ENCODE measurements around the gene CDH24. TPM values are rescaled to one million over a fixed set of nuclear protein-coding genes. Genes with fewer than 3 reads are reported as not detected.
A peak's percentile ranks its signal among the peaks of the same experiment; 100 is the strongest.

Gene CDH24
- total and polyA plus RNA-seq, 2 of the 8 experiments (the other 6 are each of a cell fraction or from before 2014, with no cell fraction given), result 18.1 to 27.6 TPM

GRCh38 chr14:23017091-23017490 lies 40.2 kb downstream of the CDH24 start:
- Histone ChIP-seq H3K4ac (replicated peaks; ENCODE audit: insufficient read length, low read depth, low read length) (peak overlapping the region; percentile 53), H3K18ac (ENCODE audit: extremely low read depth, low read length) (no peak overlapping the region), H4K91ac (replicated peaks; ENCODE audit: insufficient read length, low read length) (no peak overlapping the region), H3K79me1 (ENCODE audit: low read depth, low read length) (no peaks in the 10 kb centered on the region), H3K4me2 (ENCODE audit: insufficient read depth in 1 of 2, low read depth in 2 of 2, low read length in 2 of 2) (no peak overlapping the region), H4K8ac (ENCODE audit: extremely low read depth, insufficient read depth, low read length) (no peak overlapping the region), H4K5ac (ENCODE audit: insufficient read length, low read depth, low read length) (no peak overlapping the region), H2BK20ac (ENCODE audit: low read length) (no peak overlapping the region), H3K79me2 (ENCODE audit: control insufficient read depth in 1 of 2, insufficient read depth in 2 of 2, low read length in 2 of 2) (no peaks in the 10 kb centered on the region), H2BK15ac (ENCODE audit: low read length) (no peak overlapping the region), H3K27me3 (replicated peaks in 1 of 4; ENCODE audit: control insufficient read depth in 3 of 4, extremely low read depth in 1 of 4, insufficient read depth in 3 of 4, low read length in 3 of 4) (no peaks in the 10 kb centered on the region), H2AK5ac (ENCODE audit: low read depth, low read length) (no peak overlapping the region), H2AFZ (ENCODE audit: low read length) (no peak overlapping the region), H2BK5ac (ENCODE audit: low read depth, low read length) (no peak overlapping the region), H3K23ac (ENCODE audit: insufficient read length) (no peak overlapping the region), H3K23me2 (ENCODE audit: low read depth, low read length) (no peaks in the 10 kb centered on the region; the same call in 1 of the 2 replicates), H3K56ac (replicated peaks; ENCODE audit: insufficient read length, low read depth, low read length) (no peak overlapping the region), H3K9me3 (ENCODE audit: insufficient read depth in 2 of 2, low read depth in 1 of 2, low read length in 1 of 2) (no peaks in the 10 kb centered on the region), H3K14ac (ENCODE audit: insufficient read length) (no peak overlapping the region), H3K9ac (replicated peaks in 1 of 4; ENCODE audit: extremely low read depth in 1 of 4, low read depth in 3 of 4, low read length in 3 of 4) (no peak overlapping the region), H4K20me1 (replicated peaks in 1 of 2; ENCODE audit: control insufficient read depth in 1 of 2, insufficient read depth in 2 of 2, low read length in 2 of 2) (no peaks in the 10 kb centered on the region), H2BK12ac (ENCODE audit: low read depth, low read length) (no peak overlapping the region), H3K4me3 (ENCODE audit: extremely low read depth in 1 of 4, insufficient read depth in 2 of 4, low read depth in 3 of 4, low read length in 4 of 4) (no peak overlapping the region), H3K36me3 (ENCODE audit: control insufficient read depth in 2 of 4, insufficient read depth in 4 of 4, low read length in 3 of 4) (no peaks in the 10 kb centered on the region), H3K27ac (ENCODE audit: low read depth, low read length) (no peak overlapping the region), H2BK120ac (replicated peaks; ENCODE audit: low read depth, low read length) (no peak overlapping the region), H3K4me1 (replicated peaks in 1 of 4; ENCODE audit: control insufficient read depth in 3 of 4, insufficient read depth in 4 of 4, low read length in 3 of 4) (no peaks in the 10 kb centered on the region)
- FAIRE-seq (no peak), DNase-seq (ENCODE audit: low read depth in 1 of 2, low spot score in 2 of 2) (no peak)
- 93% methylated on average over 5 of the region's 5 CpGs; no CpG with 5 or more reads in 1 of the 2 experiments for WGBS, 2 experiments (ENCODE audit: extremely low coverage in 1 of 2, insufficient coverage in 1 of 2, insufficient read length in 1 of 2, insufficient replicate concordance in 2 of 2, low coverage in 1 of 2, low lambda C conversion rate in 2 of 2, missing lambda C conversion rate in 1 of 2)
- POLR2A ChIA-PET (ENCODE audit: partially characterized antibody), result interaction anchor here (1.3 to 10.9 kb wide), 5 partner anchors 8 to 52 kb away, joined by 3 to 94 read pairs (median 4); partner anchors contain the start of gene PSMB5
- CTCF ChIA-PET (ENCODE audit: partially characterized antibody), result interaction anchor here (0.7 to 11.9 kb wide), 12 partner anchors 8 to 60 kb away, joined by 3 to 103 read pairs (median 4); partner anchors contain the start of gene AJUBA
- TF ChIP-seq TEAD4 (IDR thresholded peaks at IDR 0.05; ENCODE audit: low read depth, low read length) (no peak), SUZ12 (IDR thresholded peaks at IDR 0.05; ENCODE audit: low read length) (no peak), SIN3A (conservative IDR thresholded peaks at IDR 0.05 in 1 of 2, IDR thresholded peaks at IDR 0.05 in 1 of 2; ENCODE audit: low read depth in 1 of 2, low read length in 2 of 2) (no peak), JUND (IDR thresholded peaks at IDR 0.05; ENCODE audit: low read length) (no peak), TCF12 (IDR thresholded peaks at IDR 0.05; ENCODE audit: low read depth, low read length) (no peak), HDAC2 (IDR thresholded peaks at IDR 0.05; ENCODE audit: borderline replicate concordance in 1 of 2, low read depth in 2 of 2, low read length in 2 of 2) (no peak), ASH2L (IDR thresholded peaks at IDR 0.05; ENCODE audit: low read length) (no peak), RBBP5 (IDR thresholded peaks at IDR 0.05; ENCODE audit: borderline replicate concordance, low read depth, low read length) (no peak), CHD2 (IDR thresholded peaks at IDR 0.05; ENCODE audit: low read length) (no peak), GABPA (IDR thresholded peaks at IDR 0.05; ENCODE audit: borderline replicate concordance, insufficient read depth, low read length) (no peak), KDM1A (IDR thresholded peaks at IDR 0.05; ENCODE audit: borderline replicate concordance, low read length) (no peak), CEBPB (IDR thresholded peaks at IDR 0.05; ENCODE audit: low read depth, low read length) (no peak)
- TF ChIP-seq, protein P1, sequence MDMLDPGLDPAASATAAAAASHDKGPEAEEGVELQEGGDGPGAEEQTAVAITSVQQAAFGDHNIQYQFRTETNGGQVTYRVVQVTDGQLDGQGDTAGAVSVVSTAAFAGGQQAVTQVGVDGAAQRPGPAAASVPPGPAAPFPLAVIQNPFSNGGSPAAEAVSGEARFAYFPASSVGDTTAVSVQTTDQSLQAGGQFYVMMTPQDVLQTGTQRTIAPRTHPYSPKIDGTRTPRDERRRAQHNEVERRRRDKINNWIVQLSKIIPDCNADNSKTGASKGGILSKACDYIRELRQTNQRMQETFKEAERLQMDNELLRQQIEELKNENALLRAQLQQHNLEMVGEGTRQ (IDR thresholded peaks at IDR 0.05; ENCODE audit: low read length), result no peak

All from H1 (cell line).